NCI-H1436 treated with DMSO at 0.1 percent for 48 hours (cell line): ENCODE data around the gene RNASE4.

Source experiments
- DNase-seq: peaks from one replicate; lab custom pipeline; 2025; lab: John Stamatoyannopoulos, UW

RNASE4 gene

DNA sequence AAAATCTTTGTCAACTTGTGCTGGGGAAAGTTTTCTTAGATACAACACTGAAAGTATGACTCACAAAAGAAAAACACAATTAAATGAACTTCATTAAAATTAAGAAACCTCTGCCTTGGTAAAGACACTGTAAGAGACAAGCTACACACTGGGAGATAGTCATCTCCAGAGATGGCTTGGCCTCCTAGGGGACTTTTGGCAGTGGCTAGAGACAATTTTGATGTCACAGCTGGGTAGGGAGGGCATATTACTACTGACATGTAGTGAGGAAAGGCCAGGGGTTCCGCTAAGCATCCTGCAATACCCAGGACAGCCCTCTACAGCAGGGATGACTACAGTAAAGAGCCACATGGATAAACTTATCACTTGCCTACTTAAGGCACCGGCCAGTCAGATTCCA, 8.7 kb upstream of the RNASE4 start:
- DNase-seq = no peak

DNA sequence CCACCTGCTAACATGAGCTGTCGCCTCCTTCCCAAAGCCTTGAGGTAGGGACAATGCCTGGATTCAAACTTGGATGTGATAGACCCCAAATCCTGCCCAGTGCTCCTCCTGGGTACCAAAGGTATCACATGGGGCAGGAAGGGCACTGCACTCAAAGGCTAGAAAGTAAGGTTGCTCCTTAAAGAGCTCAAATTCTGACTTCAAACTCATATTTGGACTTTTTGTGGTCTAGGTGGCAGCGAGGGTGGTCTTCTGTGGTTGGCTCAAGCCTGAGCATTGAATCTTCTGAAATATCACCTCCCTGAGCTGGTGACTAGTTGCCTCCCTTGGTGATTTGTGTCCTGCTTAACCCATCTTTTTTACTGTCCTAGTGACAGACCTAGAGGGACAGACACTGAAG, 8.3 kb upstream of the RNASE4 start:
- no peak for DNase-seq

DNA sequence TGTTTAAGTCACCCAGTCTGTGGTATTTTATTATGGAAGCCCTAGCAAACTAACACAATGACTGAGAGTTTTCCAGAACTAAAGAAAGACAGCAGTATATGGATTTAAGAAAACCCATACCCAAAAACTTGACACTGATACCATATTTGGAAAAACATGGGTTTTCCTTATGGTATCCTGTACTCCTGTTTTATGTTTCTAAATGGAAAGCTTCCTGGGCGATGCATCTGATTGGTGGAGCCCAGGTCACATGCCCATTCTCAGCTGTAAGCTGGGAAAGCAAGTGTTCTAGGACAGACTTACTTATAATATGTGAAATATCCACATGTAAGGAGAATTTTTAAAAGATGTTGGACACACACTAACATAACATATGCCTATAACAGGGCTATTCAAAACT, 4.5 kb upstream of the RNASE4 start:
- no peak for DNase-seq

DNA sequence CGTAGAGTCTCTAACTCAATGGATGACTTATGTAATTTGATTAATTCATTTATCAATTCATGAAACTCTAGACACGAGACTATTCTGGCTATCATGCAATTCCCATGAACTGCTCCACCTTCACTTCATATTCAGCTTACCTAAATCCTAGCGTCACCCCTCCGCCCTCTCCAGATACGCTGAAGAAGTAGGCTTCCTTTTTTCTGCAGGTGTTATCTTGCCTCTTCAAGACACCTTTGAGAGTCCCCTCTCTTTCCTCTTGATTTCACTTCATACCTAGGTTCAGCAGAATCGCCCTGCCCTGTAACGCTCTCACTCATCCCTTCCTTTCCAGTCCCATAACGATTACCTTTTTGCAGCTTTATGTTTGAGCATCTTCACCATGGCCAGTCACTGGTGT, 4.0 kb upstream of the RNASE4 start:
- no peak for DNase-seq

DNA sequence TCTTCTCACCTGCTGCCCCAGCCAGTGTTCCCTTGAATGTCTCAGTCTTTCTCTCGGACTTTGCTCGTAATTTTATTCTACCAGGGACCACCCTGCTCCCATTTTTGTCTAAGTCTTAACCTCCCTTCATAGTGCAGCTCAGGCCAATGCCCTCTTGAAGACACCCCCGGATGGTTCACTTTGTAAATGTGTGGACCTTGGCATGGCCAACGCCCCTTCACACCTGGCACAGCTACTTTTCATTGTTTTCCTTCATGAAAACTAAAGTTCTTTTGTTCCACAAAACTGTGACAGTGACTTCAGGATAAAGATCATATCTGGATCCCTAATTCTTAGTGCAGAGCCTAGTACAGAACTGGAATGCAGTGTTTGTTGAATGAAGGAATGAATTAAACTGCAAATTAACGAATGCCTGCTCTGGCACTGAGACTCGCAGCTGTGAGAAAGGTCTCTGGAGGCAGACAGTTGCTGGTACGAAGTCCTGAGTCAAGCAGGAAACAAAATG, 3.5 kb upstream of the RNASE4 start:
- DNase-seq = no peak

DNA sequence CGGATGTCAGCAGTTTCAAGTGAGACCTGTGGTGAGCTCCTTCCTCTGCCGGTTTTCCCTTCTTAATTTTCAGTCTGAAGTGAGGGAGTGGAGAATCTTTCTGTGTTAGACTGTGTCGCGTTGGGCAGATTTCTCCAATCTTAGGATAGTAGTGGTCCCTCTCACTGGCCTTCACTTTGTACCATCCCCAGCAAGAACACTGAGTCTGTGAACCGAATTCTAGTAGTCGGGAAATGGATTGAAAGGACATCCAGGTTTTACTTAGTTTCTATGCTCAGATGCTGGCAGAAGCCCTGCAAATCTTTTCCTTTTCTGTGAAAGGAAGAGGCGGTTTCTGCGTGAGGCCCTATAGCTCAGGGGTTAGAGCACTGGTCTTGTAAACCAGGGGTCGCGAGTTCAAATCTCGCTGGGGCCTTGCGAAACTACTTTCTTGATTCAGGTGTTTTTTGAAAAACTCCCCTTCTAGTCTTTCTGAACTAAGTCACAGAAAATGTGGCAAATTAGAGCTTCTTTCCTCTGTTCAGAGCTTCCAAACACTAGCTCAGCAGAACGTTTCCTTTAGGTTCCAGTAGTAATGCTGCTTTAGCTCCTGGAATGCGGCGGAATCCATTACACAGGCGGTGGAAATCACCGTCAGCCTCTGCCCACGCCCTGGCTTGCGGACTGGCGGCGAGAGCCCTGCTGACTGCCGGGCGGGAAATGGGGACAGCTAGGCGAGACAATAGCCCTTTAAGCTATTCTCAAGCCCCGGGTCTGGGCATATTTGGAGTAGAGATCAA, 2.8 kb upstream of the RNASE4 start:
- no peak for DNase-seq

DNA sequence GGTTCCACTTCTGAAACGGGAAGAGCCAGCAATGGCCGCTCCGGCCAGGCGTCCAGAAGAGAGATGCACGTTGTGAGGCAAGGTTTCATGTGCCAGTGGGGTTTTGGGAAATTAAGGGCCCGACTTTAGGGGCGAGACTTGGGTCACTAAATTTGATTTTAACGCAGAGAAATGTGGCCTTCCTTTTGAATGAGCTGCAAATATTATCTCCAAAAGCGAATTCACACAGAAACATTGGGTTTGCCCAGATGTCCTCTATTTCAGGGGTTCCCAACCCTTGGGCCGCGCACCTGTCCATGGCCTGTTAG, 2.3 kb upstream of the RNASE4 start:
- no peak for DNase-seq

DNA sequence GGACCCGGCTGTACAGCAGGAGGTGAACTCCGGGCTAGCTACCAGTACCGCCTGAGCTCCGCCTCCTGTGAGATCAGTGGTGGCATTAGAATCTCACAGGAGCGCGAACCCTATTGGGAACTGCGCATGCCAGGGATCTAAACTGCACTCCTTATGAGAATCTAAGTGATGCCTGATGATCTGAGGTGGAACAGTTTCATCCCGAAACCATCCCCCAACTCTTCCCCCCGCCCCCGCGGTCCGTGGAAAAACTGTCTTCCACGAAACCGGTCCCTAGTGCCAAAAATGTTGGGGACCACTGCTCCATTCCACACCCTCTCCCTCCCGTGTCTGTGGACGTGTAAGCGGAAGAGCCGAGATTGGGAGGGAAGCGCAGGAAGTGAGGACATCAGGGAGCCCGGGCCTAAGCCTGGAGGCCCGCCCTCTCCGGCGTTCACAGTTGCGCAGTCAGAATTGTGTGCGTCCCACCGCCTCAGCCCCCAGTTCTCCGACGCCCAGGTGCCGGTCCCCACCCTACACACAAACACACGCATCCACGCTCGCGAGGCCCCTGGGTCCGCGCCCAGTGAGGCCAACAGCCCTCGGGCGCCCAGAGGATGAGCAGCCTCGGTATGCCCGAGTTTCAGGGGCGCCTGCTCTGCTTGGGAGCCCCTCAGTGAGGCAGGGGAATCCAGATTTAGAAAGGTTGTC, 1.8 kb upstream of the RNASE4 start:
- DNase-seq = peak; percentile 9

DNA sequence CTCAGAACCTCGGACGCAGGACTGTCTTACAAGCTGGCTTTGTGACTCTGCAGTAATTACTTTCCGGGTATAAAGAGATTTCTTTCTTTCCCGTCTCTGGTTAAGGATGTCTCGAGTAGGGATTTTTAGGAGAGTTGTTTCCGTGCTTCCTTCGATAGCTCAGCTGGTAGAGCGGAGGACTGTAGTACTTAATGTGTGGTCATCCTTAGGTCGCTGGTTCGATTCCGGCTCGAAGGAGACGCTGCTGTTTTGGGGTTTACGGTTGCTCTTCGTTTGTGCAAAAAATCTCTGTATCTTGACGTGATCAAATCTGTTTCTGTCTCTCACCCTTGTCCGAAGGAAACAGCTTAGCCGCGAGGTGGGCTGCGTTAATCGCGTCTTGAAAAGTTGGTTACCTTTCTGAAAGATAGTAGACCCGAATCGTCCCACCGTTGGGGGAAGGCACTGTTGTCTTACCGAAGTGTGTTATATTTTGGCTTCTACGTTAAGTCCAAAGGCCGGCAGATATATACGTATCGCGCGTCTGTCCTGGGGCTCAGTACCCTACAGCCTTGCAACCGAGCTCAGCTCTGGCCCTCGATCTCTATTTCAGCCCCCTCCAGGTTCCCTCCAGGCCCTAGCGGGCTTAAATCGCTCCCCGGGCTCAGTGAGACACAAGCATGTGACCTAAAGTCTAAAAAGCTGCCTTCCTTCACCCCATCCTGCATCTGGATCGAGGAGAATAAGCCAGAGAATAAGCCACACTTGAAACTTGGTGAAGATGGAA, 1.1 kb upstream of the RNASE4 start:
- no peak for DNase-seq

DNA sequence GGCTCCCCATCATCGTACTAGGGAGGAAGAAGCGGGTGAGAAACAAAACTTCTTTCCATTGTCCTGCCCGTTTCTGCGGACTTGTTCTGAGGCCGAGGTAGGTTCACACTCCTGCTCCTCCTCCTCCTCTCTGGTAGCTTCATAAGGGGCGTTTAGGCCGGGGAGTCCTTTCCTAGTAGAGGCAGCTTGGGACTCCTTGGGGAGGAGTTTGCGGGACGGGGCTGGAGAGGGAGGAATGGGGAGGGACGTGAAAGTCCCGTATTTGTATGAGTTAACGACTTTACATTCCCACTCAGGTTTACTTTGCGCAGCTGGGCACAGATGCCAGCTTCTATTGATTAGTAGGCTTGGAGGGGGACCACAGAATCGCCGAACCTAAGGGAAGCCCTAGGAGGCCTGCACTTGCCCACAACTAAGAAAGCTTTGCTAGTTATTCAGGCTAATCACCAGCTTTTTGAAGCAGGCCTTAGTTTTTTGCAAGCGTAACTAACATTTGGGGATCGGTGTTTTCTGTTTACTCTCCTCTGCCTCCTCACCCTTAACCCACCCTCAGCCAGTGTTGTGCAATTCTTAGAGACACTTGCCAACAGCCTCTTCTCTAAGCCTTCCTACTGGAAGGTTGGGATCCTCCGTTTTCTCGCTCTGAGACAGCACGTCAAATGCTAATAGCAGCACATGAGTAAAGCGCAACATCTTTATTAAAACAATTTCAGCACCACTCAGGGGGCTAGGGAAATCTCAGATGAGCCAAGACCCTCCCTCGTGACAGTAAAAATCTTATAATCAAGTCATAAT, 499 bp downstream of the RNASE4 start:
- no peak for DNase-seq

DNA sequence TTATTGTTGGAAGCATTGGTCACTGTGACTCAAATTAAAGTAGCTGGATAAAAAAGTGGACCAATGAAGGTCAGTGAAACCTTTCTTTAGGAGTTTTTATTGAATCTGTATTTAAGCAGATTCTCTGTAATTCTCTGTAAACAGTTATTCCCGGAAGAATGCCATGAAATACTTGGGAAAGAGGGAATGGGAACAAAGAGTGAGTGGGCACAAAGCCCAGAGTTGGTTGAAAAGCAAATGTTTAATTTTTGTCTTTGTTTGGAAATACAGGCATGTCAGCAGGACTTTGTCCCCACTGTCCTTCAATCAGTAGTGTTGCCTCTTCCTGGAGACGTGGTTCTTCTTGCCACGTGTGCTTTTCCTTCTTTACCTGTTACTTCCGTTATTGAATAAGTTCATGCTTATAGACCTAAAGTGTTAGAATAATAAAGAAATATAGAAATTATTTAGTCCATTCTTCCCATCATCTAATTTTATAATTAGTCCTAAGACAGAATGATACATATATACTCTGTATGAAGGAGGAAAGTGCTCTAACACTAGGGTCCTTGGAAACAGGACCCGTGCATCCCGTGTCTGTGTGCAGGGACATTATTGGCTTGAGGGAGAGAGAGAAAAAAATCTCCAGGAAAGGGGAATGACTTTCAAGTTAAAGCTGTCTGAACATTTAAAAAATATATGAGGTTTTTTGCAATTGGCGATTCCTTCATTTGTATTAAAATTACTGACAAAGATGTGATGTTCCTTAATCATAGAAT, 2.2 kb downstream of the RNASE4 start:
- no peak for DNase-seq

DNA sequence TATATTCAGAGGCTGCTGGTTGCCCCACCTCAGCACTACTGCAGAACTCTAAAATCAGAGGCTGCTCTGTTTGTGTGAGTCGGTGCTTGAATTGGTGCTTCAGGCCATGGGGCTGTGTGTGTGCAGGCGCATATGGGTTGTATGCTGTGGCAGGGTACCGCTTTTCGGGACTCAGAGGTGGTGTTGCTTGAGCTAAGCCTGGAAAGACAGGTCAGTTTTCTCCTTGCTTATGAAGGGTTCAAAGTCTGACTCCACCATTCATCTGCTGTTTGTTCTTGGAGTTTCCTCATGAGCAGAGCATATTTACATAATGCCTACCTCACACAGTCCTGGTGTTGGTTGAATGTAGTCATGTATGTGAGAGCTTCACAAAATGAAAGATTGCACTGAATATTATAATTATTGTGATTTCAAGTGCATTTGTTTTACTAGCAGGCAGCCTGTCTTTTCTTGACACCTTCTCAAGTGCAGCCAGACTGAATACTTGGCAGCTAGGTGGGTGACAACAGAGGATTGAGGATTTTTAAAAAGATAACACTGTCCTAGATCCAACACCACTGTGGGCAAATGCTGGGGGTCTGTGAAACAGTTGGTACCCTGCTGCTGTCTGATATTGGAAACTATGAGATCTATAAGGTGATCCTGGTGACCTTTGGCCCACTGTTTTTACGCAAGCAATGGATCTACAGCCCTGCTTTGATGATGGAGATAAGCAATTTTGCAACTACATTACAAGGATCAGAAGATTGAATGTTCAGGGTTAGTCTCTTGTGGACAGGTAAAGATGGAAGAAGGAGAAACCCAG, 3.2 kb downstream of the RNASE4 start:
- DNase-seq = no peak

DNA sequence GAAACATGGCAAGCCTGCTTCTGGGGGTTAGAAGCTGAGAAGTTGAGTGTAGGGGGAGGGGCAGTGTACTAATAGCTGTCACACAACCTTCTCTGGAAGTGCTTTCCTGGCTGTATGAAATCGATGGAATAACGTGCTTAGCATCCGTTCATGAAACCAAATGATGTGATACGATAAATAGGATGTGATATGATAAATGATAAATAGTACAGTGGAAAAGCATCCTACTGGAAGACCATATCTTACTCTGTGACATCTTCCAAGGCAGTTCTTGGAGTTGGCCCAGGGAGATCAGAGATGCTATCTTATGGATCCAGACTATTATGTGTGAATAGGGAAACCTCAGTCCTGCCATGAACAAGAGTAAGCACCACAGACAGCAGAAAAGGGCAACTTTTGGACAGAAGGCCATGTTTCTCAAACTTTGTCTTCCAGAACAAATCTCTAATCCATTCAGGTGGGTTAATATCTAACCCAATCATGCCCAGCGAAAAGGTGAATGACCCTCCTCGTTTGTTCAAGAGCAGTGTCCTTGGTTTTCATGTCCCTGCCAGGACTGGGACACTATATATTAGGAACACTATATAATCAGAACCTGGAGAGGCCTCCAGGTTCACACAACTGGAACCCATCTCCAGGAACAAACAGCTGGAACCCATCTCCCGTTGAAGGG, 3.9 kb downstream of the RNASE4 start, which contains the start of gene ANG:
TSS of gene ANG (plus strand) at position 598 of the 673 bp plus-strand sequence. CDS start 4,801 bp downstream, outside the sequence.
- DNase-seq = no peak

DNA sequence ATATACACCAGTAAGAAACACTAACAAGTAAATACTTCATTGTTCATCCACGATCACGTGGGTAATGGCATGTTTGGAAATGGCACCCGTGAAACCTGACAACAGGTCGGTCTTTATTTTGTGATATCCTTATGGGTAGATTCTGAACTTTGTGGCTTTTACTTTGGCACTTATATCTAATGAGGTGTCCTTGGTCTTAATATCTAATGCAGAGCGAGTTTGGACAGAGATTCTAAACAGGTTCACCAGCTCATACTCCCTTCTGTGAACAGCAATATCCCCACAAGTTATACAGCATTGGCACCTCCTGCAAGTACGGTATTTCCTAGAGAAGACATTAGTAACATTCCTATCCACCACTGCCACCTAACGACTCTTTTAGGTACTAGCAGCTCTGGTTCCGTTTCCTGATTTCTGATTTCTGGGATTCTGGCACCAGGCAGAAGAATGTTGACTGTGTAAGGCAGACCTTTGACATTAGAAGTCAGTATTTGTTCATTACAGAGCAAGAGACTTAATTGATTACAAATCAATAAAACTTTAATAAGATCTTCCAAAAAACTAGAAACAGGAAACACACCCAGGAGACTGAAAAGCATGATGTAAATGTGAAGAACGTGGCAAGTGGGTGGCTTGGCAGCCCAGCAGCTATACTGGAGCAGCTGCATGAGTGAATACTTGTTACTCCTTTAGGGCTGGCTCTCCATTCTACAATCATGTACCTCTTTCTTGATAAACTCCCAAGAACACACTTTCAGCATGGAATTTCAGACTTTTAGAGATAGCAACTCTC, 6.7 kb downstream of the RNASE4 start:
- peak; percentile 19 for DNase-seq

DNA sequence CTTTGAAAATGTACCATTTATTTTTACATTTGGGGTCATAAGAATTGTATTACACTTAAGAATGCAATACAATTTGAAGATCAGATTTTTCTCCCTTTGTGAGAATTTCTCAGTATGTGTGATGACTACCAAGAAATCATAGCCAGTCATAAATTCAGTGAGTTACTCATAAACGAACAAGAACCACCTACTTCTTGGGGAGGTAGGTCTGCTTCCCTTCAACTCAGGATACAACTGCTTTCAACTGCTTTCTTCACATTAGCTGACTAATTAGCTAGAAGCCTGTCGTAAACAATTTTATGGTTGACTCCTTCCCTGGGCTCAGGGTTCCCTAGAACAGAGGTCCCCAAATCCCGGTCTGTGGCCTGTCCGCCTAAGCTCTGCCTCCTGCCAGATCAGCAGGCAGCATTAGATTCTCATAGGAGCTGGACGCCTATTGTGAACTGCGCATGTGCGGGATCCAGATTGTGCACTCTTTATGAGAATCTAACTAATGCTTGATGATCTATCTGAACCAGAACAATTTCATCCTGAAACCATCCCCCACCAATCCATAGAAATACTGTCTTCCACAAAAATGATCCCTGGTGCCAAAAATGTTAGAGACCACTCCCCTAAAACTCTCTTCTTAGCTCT, 7.9 kb downstream of the RNASE4 start:
- DNase-seq = no peak

DNA sequence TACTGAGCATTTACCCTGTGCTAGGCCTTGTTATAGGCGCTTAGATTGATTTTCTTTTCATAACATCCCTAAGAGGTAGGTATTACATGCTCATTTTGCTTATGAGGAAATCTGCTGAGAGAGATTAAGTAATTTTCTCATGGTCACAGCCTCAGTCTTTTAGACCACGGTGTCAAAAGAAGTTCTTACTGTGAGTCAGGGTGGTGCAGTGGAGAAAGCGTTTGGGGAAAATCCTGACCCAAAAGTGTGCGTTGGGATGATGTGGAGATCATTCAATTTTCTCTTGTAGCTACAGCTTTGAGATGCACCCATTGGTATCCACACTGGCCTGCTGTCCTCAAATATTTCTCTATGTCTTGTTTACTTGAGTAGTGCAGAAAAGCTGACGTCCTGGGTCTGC, 12.4 kb downstream of the RNASE4 start:
- DNase-seq = no peak

DNA sequence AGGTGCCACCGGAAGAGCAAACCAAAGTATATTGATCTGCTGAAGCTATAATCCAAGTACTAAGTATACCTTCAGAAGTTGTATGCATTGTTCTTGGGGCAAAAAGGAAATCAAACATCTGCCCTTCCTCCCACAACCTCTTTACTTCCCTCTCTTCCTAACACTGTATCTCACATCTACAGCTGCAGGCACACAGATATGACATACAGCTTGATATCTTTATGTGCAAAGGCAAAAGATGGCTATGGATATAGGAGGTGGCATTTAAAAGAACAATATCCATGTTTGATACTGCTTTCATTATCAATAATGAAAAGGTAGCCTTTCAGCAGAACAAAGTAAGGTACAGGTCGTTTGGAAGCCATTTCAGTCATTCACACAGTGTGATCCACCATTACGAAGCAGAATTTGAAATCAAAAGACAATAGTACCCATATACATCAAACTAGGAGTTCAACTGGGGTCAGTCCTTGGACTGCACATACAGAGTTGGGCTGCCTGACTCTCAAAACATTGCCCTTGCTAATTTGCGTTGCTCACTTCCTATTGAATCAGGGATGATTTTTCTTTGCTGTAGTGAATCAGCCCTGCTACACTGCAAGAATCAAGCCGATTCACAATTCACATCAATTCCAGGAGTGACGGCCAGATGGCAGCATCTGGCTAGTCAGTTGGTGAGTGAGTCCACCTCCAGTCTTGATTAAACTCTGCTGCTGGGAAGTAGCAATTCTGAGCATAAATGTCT, 13.1 kb downstream of the RNASE4 start:
- no peak for DNase-seq

DNA sequence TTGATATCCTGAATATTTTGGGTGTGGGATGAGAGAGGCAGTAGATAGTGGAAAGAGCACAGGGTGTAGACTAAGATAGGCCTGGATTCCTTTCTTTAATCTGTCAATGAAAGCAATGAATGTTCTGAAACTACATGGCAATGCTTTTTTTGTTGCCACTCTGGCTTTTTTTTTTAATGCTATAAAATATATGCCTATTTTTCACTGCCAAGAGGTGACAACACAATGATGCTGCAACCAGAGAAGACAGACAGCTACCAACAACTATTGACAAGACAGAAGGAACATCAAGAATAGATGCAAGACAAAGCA, 13.6 kb downstream of the RNASE4 start:
- DNase-seq = no peak
